Lower leg skin (tissue), 3 donors: ENCODE measurements around the gene KCNK15.

Source experiments
- POLR2A ChIP-seq, 2 donors: fragments of 450-650 bp; IDR thresholded peaks; one replicate each; pipeline ENCODE4 v1.6.1; 2016 to 2017; ENCODE audit warnings: antibody characterized with exemption in 2 of 2, mild to moderate bottlenecking in 1 of 2, moderate library complexity in 1 of 2
- TF ChIP-seq, protein P1 (sequence below), 3 donors: fragments of 450-650 bp; IDR thresholded peaks; one replicate each; pipeline ENCODE4 v1.5.1; 2016; ENCODE audit warnings: antibody characterized with exemption in 3 of 3, mild to moderate bottlenecking in 3 of 3, moderate library complexity in 2 of 3

DNA sequence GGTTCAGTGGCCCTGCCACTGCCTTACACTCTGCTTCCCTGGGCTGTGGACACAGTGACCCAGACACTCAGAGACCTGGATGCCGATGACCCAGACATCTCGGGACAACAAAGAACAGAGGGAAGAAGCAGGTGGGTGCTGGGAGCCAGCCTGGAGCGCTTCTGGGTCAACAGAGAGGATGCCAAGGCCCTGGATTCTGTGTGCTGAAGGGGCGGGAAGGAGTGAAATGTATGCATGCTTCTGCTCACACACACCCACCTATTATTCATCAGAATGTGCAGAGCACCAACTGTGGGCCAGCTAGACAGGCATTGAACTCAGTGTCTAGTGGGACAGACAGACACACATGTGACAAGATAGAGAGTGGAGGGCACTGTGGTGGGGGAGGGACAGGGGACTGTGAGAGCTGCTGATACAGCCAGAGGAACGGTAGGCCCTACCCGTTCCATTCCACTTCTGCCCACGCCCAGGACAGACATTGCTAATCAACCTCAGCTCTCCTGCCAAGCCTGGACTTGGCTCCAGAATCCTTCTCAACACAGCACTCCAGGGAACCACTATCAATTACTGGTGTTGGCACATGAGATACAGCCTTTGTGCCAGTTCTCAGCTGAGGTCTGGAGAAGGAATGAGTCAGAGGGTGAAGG lies 20.2 kb downstream of the KCNK15 start:
- TF ChIP-seq, protein P1, sequence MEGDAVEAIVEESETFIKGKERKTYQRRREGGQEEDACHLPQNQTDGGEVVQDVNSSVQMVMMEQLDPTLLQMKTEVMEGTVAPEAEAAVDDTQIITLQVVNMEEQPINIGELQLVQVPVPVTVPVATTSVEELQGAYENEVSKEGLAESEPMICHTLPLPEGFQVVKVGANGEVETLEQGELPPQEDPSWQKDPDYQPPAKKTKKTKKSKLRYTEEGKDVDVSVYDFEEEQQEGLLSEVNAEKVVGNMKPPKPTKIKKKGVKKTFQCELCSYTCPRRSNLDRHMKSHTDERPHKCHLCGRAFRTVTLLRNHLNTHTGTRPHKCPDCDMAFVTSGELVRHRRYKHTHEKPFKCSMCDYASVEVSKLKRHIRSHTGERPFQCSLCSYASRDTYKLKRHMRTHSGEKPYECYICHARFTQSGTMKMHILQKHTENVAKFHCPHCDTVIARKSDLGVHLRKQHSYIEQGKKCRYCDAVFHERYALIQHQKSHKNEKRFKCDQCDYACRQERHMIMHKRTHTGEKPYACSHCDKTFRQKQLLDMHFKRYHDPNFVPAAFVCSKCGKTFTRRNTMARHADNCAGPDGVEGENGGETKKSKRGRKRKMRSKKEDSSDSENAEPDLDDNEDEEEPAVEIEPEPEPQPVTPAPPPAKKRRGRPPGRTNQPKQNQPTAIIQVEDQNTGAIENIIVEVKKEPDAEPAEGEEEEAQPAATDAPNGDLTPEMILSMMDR (IDR thresholded peaks at IDR 0.05): no peak
- TF ChIP-seq POLR2A (IDR thresholded peaks at IDR 0.05): no peak
